HG02852 (cell line): Measurements from ENCODE around the gene PHF1.
"Not testable (repeated sequence)": the region's sequence is repeated elsewhere in the genome, so short reads cannot be mapped to it uniquely, and the experiment has no call there.

Source experiments
- ATAC-seq: cut with Tn5 transposase; IDR thresholded peaks from one replicate; pipeline ENCODE4 v1.9.1; 2021; ENCODE audit warnings: mild to moderate bottlenecking, moderate library complexity; ENCODE audit not compliant: unreplicated experiment

PHF1 gene

DNA sequence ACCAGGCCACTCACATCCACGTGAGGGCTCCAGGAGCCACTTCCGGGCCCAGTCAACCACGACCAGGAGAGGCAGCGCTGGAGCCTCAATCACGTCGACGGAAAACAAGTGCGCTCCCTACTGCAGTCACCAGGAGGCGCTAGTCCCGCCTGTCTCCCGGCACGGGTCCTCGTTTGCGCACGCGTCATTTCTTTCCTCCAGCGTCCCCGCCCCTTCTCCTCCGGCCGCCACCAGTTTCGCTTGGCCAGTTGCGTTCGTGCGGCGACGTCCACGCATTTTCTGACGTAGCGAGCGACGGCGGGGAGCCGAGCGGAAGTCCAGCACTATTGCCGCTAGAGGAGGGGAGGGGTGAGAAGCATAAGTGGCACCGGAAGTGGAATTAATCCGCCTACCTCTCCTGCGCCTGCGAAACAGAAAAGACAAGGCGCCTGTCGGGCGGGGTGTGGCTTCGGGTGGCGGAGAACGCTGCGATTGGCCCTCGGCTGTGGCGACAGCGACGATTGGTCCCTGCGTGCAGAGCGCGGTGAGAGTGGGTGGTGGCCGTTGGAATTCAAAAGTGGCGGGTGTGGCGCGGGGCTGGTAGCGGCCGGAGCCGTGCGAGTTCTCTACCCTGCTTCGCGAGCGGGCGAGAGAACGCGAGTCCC lies 19.4 kb upstream of the PHF1 start, which contains the start of gene KIFC1:
KIFC1 (plus strand) TSS at position 546 of the 644 bp plus-strand sequence. CDS start 163 bp downstream, outside the sequence.
- peak; percentile 87 for ATAC-seq

DNA sequence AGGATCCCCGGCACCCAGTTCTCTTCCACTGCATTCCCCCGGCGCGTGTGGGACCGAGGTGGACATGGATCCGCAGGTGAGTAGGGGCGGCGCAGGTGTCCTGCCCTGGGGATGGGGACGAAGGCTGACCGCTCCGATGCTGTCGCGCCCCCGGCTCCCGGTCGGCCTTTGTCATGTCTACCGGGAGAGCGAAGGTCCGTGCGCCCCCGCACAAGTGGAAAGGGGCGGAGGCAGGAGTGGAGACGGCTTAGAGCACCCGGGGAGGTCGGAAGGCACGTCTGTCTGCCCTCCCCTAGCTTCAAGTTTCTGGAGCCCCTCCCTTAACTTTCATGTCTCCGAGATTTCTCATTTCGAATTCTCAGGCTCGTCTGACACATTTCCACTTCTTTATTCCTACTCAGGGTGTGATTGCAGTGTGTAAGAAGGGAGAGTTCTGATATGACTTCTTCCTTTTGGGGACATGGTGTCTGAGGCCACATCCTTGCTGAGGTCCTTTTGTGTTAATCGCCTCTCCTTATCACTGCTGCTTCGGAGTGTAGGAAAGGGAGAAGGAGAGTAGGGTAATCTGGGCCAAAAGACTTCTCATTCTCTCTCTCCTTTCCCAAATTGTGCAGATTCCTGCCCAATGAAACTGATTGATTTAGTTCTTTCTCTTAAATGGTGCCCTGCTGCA lies 18.8 kb upstream of the PHF1 start:
- ATAC-seq: peak; percentile 16

DNA sequence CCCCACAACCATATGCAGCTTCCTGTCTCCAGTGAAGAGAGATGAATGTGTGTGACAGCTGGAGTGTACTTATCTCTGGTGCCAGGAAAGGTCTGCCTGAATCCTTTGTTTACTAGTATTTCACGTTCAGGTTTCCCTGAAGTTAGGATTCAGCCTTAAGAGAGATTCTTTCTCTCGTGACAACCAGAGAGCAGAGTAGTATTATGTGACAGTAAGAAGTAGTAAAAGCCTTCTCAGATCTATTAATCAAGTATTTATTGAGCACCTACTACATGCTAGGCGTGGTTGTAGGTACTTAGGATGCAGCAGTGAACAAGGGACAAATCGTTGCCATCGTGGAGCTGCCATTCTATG lies 18.2 kb upstream of the PHF1 start:
- ATAC-seq: no peak

DNA sequence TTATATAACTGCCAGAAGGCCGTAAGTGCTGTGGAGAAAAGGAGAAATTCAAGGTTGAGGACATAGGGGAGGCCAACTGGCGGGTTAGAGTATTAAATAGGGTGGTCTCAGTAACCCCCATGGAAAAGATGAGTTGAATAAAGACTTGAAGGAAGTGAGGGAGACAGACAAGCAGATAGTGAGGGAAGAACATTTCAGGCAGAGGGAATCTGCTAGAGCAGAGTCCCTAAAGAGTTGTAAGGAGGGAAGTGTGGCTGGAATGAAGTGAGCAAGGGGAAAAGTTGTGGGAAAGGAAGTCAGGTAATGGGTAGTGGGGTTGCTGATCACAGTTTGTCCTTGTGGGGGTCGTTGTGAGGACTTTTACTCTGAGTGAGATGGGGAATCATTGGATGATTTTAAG lies 17.8 kb upstream of the PHF1 start:
- no peak for ATAC-seq

DNA sequence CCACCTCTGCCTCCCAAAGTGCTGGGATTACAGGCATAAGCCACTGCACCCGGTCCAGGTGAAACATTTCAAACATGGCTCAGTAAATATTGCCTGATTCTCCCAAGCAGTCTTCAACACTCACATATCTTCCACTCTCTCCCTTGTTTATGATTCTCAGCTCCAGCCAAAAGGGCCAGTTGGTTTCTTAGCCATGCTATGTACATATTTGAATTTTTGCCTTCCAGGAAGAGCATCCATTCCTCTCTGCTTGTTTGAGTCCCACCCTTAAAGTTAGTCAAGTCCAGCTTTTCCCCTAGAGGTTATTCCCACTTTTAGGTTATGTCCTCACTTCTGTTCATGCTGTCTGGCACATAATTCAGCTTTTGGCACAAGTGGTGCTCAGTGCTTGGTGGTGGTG lies 13.3 kb upstream of the PHF1 start:
- no peak for ATAC-seq

DNA sequence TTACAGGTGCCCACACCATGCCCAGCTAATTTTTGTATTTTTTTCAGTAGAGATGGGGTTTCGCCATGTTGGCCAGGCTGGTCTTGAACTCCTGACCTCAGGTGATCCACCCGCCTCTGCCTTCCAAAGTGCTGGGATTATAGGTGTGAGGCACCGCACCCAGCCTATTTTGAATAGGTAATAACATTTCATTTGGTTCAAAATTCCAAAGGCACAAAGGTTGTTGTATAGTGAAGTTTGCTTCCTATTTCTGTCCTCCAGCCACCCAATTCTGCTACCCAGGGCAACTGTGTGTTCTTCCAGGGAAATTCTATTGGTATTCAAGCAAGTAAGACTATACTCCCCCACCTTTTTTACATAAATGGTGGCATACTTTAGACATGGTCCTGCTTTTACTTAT lies 12.2 kb upstream of the PHF1 start:
- not testable (repeated sequence) for ATAC-seq

DNA sequence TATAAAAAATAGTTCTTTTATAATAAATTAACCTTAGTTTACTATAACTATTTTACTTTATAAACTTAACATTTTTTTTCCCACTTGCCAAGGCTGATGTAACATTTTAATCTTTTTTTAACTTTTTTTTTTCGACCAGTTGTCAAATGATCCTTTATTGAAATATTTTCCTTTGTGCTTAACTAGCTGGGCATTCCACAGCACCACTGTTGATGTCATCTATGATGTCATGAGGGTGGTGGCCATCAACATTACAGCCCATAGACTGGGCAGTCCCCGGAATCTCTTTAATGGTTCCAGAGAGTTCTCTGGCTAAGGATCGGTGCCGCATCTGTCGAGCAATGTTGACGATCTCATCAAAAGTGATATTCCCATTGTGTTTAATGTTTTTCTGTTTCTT lies 10.9 kb upstream of the PHF1 start:
- not testable (repeated sequence) for ATAC-seq

DNA sequence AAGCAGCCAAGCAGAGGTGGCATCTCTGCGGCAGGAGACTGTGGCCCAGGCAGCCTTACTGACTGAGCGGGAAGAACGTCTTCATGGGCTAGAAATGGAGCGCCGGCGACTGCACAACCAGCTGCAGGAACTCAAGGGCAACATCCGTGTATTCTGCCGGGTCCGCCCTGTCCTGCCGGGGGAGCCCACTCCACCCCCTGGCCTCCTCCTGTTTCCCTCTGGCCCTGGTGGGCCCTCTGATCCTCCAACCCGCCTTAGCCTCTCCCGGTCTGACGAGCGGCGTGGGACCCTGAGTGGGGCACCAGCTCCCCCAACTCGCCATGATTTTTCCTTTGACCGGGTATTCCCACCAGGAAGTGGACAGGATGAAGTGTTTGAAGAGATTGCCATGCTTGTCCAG lies 5.9 kb upstream of the PHF1 start:
- ATAC-seq: no peak

DNA sequence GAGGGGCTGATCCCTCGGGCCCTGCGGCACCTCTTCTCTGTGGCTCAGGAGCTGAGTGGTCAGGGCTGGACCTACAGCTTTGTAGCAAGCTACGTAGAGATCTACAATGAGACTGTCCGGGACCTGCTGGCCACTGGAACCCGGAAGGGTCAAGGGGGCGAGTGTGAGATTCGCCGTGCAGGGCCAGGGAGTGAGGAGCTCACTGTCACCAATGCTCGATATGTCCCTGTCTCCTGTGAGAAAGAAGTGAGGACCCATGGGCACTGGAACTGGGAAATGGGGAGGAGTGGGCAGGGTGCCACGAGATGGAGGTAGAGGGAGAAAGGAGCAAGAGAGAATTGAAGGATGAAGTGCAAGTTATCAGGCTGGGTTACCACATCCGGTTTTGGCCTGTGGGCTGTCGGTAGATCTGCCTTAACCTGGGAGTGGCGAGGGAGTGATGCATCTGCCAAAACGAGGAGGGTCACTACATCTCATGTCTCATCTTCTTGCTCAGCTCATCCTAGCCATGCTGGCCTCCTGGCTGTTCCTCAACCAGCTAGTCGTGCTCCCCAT lies 5.4 kb upstream of the PHF1 start:
- ATAC-seq: no peak

DNA sequence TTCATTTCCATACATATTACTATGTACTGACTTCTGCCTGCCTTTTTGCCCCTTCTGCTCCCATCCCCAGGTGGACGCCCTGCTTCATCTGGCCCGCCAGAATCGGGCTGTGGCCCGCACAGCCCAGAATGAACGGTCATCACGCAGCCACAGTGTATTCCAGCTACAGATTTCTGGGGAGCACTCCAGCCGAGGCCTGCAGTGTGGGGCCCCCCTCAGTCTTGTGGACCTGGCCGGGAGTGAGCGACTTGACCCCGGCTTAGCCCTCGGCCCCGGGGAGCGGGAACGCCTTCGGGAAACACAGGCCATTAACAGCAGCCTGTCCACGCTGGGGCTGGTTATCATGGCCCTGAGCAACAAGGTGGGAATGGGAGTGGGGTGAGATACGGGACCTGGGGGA lies 4.7 kb upstream of the PHF1 start:
- no peak for ATAC-seq

DNA sequence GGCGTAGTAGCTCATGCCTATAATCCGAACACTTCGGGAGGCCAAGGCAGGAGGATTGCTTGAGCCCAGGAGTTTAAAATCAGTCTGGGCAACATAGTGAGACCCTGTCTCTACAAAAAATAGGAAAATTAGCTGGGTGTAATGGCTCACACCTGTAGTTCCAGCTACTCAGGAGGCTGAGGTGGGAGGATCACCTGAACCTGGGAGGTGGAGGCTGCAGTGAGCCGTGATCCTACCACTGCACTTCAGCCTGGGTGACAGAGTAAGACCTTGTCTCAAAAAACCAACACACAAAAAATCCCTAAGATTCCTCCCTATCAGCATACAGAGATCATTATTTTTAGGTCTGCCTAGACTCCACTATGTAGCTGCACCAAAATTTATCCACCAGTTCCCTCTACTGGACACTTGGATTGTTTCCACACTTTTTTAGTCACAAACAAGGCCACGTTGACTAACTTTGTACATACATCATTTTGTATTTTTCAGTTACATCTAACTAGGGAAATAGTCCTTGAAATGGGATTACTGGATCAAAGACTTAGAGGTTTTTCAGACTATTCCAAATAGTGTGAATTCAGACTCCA lies 3.6 kb upstream of the PHF1 start:
- ATAC-seq: no peak

DNA sequence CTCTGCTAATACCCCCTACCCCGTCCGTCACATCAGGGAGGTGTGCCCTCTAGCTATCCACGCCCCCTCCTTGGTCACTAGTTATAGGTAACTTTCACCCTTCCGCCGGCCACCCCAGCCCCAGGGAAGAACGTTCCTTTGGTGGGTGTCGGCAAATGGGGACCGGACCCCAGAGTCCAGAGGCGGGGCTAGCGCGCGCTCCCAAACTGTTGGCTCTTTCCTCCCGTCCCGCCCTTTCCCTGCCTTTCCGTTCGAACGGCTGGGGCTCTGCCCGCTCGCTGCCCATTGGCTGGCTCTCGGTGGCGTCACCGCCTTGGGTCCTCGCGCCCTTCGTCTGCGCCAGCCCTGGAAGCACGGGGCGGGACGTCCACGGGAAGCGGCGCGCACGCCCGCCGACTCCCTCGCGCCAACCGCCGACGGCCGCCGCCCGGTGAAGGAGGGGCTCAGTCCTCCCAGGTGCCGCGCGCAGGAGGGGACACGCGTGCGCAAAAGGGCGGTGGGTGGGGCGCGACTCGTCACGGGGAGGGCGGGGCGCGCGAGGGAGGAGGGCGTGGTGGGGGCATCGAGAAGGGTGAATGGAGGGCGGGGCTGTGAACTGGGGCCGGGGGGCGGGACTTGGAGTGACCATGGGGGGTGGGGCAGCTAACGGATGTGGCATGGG lies 634 bp upstream of the PHF1 start:
- peak; percentile 76 for ATAC-seq

DNA sequence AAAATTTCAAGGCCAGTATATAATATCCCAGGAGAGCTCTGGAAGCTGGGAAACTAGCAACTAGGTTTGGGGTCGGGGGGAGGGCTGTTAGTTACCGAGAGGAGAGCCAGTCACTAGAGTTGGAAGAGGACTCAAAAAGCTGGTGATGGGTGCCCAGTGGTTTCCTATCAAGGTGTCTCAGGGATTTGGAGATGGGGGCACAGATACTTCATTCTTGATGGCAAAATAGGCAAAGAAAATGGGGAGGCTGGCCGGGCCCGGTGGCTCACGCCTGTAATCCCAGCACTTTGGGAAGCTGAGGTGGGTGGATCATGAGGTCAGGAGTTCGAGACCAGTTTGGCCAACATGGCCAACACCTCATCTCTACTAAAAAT lies 805 bp downstream of the PHF1 start:
- no peak for ATAC-seq

DNA sequence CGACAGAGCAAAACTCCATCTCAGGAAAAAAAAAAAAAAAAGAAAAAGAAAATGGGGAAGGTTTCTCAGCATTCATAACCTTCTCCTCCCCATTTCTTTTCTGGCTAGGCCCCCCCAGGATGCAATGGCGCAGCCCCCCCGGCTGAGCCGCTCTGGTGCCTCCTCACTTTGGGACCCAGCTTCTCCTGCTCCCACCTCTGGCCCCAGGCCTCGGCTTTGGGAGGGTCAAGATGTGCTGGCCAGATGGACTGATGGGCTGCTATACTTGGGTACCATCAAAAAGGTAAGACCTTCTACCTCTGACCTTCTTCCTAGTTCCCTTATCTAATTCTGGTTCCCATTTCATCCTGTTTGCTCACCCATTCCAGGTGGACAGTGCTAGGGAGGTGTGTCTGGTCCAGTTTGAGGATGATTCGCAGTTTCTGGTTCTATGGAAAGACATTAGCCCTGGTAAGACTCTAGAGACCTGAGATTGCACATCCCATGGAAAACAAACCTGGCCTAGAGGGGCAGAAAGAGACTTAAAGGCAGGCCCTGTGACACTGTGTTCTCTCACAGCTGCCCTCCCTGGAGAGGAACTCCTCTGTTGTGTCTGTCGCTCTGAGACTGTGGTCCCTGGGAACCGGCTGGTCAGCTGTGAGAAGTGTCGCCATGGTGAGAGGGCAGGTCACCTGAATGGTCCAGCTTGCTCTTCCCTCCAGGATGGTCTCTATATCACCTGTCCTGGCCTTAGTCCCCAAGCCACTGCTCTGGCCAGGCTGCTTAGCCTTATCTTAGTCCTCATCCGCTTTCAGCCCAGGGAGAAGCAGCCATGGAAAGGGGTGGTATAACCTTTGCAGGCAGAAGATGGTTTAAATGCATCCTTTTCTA lies 1.6 kb downstream of the PHF1 start:
- ATAC-seq: no peak

DNA sequence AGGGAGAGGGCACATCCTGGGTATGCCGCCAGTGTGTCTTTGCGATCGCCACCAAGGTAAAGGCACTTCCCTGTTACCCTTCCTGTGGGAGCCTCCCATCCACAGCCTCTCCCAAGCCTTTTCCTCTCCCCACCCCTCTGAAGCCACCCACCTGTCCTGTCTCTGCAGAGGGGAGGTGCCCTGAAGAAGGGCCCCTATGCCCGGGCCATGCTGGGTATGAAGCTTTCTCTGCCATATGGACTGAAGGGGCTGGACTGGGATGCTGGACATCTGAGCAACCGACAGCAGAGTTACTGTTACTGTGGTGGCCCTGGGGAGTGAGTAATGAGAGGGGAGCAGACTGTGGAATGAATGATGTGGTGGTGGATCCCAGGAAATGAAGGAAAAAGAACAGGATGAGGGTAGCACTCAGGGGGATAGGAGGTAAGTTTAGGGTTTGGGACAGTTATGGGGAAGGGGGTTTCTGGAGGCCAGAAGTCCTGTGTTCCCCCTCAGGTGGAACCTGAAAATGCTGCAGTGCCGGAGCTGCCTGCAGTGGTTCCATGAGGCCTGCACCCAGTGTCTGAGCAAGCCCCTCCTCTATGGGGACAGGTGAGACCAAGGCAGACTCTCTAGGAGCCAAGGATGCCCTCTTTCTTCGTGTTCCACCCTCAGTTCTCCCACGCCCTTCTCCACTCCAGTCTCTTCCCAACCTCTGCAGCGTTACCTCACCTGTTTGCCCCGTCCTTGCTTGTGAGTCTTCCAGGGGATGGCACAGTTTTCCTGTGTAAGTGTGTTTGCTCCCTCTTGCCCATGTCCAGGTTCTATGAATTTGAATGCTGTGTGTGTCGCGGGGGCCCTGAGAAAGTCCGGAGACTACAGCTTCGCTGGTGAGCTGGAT lies 2.7 kb downstream of the PHF1 start:
- no peak for ATAC-seq

DNA sequence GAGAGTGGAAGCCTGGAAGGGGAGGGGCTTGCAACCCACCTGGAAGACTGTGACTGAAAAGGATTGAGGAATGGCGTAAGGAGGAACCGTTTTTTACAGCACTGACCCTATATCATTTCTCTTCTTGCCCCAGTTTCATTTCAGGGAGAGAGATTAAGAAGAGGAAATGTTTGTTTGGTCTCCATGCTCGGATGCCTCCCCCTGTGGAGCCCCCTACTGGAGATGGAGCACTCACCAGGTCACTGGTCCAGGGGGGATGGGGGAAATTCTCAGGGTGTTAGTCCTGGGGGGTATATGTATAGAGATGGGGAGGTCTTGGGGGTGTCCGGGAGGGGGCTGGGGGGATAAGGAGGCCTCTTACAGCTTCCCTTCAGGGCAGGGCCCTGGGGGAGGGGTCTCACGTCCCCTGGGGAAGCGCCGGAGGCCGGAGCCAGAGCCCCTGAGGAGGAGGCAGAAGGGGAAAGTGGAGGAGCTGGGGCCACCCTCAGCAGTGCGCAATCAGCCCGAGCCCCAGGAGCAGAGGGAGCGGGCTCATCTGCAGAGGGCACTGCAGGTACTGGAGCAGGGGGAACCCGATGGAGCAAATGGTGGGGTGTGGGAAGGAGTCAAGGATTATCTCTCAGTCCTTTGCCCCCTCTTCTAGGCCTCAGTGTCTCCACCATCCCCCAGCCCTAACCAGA lies 3.9 kb downstream of the PHF1 start:
- ATAC-seq: no peak

DNA sequence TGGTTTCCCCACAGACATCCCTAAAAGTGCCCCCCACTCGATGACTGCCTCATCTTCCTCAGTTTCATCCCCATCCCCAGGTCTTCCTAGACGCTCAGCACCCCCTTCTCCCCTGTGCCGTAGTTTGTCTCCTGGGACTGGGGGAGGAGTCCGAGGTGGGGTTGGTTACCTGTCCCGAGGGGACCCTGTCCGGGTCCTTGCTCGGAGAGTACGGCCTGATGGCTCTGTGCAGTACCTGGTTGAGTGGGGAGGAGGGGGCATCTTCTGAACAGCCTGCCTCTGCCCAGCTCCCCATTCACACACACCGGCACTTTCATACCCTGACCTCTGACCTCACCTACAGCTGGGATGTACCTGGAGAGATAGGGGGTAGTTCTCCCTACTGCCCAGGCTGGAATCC lies 5.0 kb downstream of the PHF1 start:
- ATAC-seq: no peak

DNA sequence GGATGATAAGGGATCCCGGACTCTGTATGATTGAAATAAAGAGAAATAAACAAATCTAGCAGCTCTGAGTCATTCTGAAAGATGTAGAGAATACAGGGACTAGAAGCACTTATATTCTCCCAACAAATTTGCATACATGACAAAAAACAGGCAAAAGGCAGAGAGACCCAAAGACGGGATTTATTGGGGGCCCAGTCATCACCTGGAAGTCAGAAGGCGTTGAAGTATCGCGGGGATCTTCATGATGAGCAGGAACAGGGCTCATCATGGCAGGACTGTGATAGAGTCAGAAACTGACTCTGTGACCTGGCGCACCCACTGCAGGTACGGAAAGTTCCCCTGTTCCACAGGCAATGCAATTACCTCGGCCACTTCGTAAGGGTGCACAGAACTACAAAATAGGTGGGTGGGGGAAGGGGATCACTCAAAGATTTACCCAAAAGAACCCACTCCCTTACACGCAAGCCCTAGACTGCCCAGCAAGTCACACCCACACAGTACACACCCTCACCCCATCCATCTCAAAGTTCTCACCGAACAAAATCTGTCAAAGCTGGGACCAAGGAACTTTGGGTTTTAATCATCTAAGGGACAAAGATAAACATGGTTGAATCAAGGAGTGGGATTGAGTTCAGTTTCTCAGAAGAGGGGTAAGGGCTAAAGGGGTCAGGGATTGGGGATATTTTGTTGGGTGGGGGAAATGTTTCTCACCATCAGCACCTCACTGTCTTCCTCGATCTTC lies 5.7 kb downstream of the PHF1 start:
- ATAC-seq: no peak
